ENCODE measurements around the gene AIP. TPM values are rescaled to one million over a fixed set of nuclear protein-coding genes. Genes with fewer than 3 reads are reported as not detected.
A peak's percentile ranks its signal among the peaks of the same experiment; 100 is the strongest.

The AIP gene
- total and polyA plus RNA-seq, 2 donors from 2014 or later: 61.5 to 135 TPM

DNA sequence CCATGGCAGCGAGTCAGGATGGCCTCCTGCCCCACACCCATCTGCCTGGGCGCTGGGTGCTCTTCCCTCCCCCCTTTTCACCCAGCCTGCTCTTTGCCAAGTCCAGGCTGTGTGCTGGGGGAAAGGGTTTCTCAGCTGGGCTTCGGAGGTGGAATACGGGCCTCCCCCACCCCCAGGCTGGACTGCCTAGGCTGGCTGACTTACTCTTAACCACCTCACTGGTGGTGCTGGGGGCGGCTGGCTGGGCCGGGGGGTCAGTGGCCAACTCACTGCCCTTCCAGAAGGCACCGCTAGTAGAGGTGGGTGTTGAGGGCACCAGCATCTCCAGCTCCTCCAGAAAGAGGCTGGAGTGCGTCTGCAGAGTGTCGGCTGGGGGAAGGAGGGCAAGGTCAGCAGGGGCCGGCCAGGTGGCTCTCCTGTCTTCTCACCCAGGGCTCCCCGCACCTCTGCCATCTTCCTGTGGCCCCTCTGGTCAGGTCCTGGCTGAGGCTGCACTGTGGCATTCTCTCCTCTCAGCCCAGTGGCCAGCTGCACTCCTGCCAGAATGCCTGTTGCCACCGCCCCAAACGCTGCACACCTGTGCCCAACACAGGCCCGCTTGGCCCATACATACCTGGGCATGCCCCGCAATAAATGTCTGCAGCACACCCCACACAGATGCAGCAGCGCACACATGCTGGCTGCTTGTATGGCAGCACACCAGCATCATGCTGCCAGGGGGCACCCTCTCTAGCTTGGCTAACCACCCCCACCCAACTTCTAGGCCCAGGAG lies 12.6 kb downstream of the AIP start:
- DNase-seq: no peak
- Histone ChIP-seq H3K27me3 (ENCODE audit: control insufficient read depth, insufficient read depth, low read length) (no peaks in the 10 kb centered on the region), H3K27ac (ENCODE audit: low read depth in 2 of 2, low read length in 2 of 2) (no peak overlapping the region), H3K9ac (ENCODE audit: low read length in 3 of 3) (no peak overlapping the region), H3K36me3 (ENCODE audit: control insufficient read depth in 2 of 3, insufficient read depth in 3 of 3, low read length in 3 of 3) (peaks cover 0 to 10% (median 6%) of the 10 kb centered on the region in 3 donors), H3K9me3 (ENCODE audit: control insufficient read depth in 2 of 3, insufficient read depth in 1 of 3, low read length in 3 of 3) (no peaks in the 10 kb centered on the region), H3K4me3 (ENCODE audit: low read length in 3 of 3) (no peak overlapping the region), H3K4me1 (ENCODE audit: control insufficient read depth in 2 of 3, insufficient read depth in 2 of 3, low read depth in 1 of 3, low read length in 3 of 3) (no peaks in the 10 kb centered on the region)
- intact Hi-C loops (cut with DNase I): no loop called here
- FAIRE-seq: no peak
- TF ChIP-seq, protein P1, sequence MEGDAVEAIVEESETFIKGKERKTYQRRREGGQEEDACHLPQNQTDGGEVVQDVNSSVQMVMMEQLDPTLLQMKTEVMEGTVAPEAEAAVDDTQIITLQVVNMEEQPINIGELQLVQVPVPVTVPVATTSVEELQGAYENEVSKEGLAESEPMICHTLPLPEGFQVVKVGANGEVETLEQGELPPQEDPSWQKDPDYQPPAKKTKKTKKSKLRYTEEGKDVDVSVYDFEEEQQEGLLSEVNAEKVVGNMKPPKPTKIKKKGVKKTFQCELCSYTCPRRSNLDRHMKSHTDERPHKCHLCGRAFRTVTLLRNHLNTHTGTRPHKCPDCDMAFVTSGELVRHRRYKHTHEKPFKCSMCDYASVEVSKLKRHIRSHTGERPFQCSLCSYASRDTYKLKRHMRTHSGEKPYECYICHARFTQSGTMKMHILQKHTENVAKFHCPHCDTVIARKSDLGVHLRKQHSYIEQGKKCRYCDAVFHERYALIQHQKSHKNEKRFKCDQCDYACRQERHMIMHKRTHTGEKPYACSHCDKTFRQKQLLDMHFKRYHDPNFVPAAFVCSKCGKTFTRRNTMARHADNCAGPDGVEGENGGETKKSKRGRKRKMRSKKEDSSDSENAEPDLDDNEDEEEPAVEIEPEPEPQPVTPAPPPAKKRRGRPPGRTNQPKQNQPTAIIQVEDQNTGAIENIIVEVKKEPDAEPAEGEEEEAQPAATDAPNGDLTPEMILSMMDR (IDR thresholded peaks at IDR 0.05; ENCODE audit: borderline replicate concordance, extremely low read depth, insufficient read depth): no peak

DNA sequence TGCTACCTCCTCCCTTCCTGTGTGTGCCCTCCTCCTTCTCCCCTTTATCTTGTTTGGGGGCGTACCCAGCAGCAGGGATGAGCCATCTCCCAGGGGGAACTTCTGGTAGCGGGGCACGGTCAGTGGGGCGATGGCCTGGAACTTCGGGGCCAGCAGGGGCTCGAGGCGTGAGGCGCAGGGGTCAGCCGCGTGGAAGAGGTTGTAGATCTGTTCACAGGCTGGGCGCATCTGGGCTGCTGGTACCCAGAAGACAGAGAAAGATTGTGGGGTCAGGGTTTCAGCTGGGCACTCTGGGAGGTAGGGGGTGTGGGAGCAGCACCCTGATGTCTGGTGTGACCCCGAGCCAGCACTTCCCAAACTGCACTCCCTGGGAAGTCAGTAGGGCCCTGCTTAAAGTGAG lies 13.3 kb downstream of the AIP start:
- Histone ChIP-seq H3K27me3 (ENCODE audit: control insufficient read depth, insufficient read depth, low read length) (no peaks in the 10 kb centered on the region), H3K9me3 (ENCODE audit: control insufficient read depth in 2 of 3, insufficient read depth in 1 of 3, low read length in 3 of 3) (no peaks in the 10 kb centered on the region), H3K4me1 (ENCODE audit: control insufficient read depth in 2 of 3, insufficient read depth in 2 of 3, low read depth in 1 of 3, low read length in 3 of 3) (no peaks in the 10 kb centered on the region), H3K36me3 (ENCODE audit: control insufficient read depth in 2 of 3, insufficient read depth in 3 of 3, low read length in 3 of 3) (peaks cover 0 to 9% (median 6%) of the 10 kb centered on the region in 3 donors), H3K9ac (ENCODE audit: low read length in 3 of 3) (no peak overlapping the region), H3K4me3 (ENCODE audit: low read length in 3 of 3) (no peak overlapping the region), H3K27ac (ENCODE audit: low read depth in 2 of 2, low read length in 2 of 2) (no peak overlapping the region)
- no peak for FAIRE-seq
- DNase-seq: no peak
- intact Hi-C loops (cut with DNase I): no loop called here
- TF ChIP-seq, protein P1 (IDR thresholded peaks at IDR 0.05; ENCODE audit: borderline replicate concordance, extremely low read depth, insufficient read depth): no peak

DNA sequence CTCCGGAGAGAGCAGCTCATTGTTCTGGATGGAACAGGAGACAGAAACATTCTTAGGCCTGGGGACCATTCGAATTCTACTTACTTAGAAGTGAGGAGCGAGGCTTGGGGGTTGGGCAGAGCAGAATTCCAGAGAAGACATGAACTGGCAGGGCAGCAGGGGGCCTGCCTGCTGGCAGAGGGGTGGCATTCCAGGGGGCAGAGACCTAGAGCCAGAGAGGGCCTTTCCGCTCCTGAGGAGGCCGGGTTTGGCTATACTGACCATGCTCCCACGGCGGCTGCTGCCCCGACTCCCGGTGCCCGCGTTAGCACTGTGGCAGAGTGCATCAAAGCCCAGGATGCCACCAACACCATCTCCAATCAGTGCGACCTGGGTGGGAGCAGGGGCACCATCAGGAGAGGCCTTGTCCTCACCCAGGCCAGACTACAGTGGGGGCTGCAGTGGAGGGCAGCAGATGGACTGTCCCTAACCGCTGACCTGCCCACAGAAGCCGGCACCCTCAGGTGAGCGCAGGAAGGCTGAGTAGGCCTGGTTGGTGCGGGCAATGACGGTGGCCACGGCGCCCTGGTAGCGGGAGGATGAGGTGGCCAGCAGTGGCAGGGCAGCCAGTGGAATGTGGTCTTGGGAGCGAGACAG lies 14.9 kb downstream of the AIP start:
- DNase-seq (peak in 1 of 5 donors; percentile 65), FAIRE-seq (no peak)
- Histone ChIP-seq H3K9me3 (ENCODE audit: control insufficient read depth in 2 of 3, insufficient read depth in 1 of 3, low read length in 3 of 3) (no peaks in the 10 kb centered on the region), H3K36me3 (ENCODE audit: control insufficient read depth in 2 of 3, insufficient read depth in 3 of 3, low read length in 3 of 3) (peaks cover 0 to 14% (median 9%) of the 10 kb centered on the region in 3 donors), H3K27me3 (ENCODE audit: control insufficient read depth, insufficient read depth, low read length) (no peaks in the 10 kb centered on the region), H3K4me1 (ENCODE audit: control insufficient read depth in 2 of 3, insufficient read depth in 2 of 3, low read depth in 1 of 3, low read length in 3 of 3) (no peaks in the 10 kb centered on the region), H3K4me3 (ENCODE audit: low read length in 3 of 3) (no peak overlapping the region), H3K9ac (ENCODE audit: low read length in 3 of 3) (no peak overlapping the region), H3K27ac (ENCODE audit: low read depth in 2 of 2, low read length in 2 of 2) (no peak overlapping the region)
- intact Hi-C loops (cut with DNase I): no loop called here
- TF ChIP-seq, protein P1 (IDR thresholded peaks at IDR 0.05; ENCODE audit: borderline replicate concordance, extremely low read depth, insufficient read depth): no peak

Data from kidney (tissue), 14 donors.